ENCODE results near the gene PEX11B. TPM values are rescaled to one million over a fixed set of nuclear protein-coding genes. Genes with fewer than 3 reads are reported as not detected.

Gene PEX11B
- total RNA-seq, 2 experiments from 2014 or later: 25.8 to 26.3 TPM

GRCh38 chr1:145946477-145946986, 28.0 kb upstream of the PEX11B start:
- Mint-ChIP-seq H3K4me3 (no peak overlapping the region), H3K4me1 (ENCODE audit: low read depth) (peaks cover 27% of the 10 kb centered on the region), H3K36me3 (ENCODE audit: low read depth) (peaks cover 16% of the 10 kb centered on the region), H3K27ac (no peak overlapping the region), H3K27me3 (no peaks in the 10 kb centered on the region), H3K9me3 (no peaks in the 10 kb centered on the region)
- ATAC-seq: no peak
- CTCF ChIA-PET: interaction anchor here (0.8 kb wide), 1 partner anchor 30 kb away, joined by 3 read pairs; no protein-coding TSS in a partner anchor
- TF ChIP-seq, protein P1, sequence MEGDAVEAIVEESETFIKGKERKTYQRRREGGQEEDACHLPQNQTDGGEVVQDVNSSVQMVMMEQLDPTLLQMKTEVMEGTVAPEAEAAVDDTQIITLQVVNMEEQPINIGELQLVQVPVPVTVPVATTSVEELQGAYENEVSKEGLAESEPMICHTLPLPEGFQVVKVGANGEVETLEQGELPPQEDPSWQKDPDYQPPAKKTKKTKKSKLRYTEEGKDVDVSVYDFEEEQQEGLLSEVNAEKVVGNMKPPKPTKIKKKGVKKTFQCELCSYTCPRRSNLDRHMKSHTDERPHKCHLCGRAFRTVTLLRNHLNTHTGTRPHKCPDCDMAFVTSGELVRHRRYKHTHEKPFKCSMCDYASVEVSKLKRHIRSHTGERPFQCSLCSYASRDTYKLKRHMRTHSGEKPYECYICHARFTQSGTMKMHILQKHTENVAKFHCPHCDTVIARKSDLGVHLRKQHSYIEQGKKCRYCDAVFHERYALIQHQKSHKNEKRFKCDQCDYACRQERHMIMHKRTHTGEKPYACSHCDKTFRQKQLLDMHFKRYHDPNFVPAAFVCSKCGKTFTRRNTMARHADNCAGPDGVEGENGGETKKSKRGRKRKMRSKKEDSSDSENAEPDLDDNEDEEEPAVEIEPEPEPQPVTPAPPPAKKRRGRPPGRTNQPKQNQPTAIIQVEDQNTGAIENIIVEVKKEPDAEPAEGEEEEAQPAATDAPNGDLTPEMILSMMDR (IDR thresholded peaks at IDR 0.05): no peak
- intact Hi-C loops (cut with micrococcal nuclease): no loop called here
- POLR2A ChIA-PET: interaction anchor here (0.7 to 1.0 kb wide), 2 partner anchors 23 to 28 kb away, joined by 3 to 4 read pairs; partner anchors contain the start of gene PEX11B
- DNase-seq: no peak

- Mint-ChIP-seq H3K27ac (no peak overlapping the region), H3K36me3 (ENCODE audit: low read depth) (peaks cover 11% of the 10 kb centered on the region), H3K27me3 (no peaks in the 10 kb centered on the region), H3K4me3 (no peak overlapping the region), H3K9me3 (no peaks in the 10 kb centered on the region), H3K4me1 (ENCODE audit: low read depth) (peaks cover 11% of the 10 kb centered on the region)
- no peak for ATAC-seq
- no peak for DNase-seq
- intact Hi-C loops (cut with micrococcal nuclease): no loop called here
- ChIA-PET CTCF (interaction anchor here (1.4 to 1.6 kb wide), 2 partner anchors 12 to 32 kb away, joined by 4 to 7 read pairs; no protein-coding TSS in a partner anchor), POLR2A (interaction anchor here (1.1 to 3.9 kb wide), 3 partner anchors 13 to 17 kb away, joined by 4 to 11 read pairs (median 10); partner anchors contain the start of genes LIX1L and RBM8A)
- TF ChIP-seq, protein P1 (IDR thresholded peaks at IDR 0.05): no peak
These were observed 26.0 kb upstream of the PEX11B start for GRCh38 chr1:145944532-145944931.

- no peak for ATAC-seq
- Mint-ChIP-seq H3K27ac (no peak overlapping the region), H3K4me3 (no peak overlapping the region), H3K36me3 (ENCODE audit: low read depth) (peaks cover 12% of the 10 kb centered on the region), H3K4me1 (ENCODE audit: low read depth) (peaks cover 7% of the 10 kb centered on the region), H3K27me3 (no peaks in the 10 kb centered on the region), H3K9me3 (no peaks in the 10 kb centered on the region)
- TF ChIP-seq, protein P1 (IDR thresholded peaks at IDR 0.05): no peak
- intact Hi-C loops (cut with micrococcal nuclease): no loop called here
- no peak for DNase-seq
- ChIA-PET CTCF (interaction anchor here (1.8 to 2.9 kb wide), 3 partner anchors 9 to 90 kb away, joined by 4 to 13 read pairs (median 5); no protein-coding TSS in a partner anchor), POLR2A (interaction anchor here (1.9 to 3.9 kb wide), 2 partner anchors 15 kb away, joined by 8 to 11 read pairs; partner anchors contain the start of genes LIX1L and RBM8A)
These were observed 24.4 kb upstream of the PEX11B start for GRCh38 chr1:145942871-145943270.

DNA sequence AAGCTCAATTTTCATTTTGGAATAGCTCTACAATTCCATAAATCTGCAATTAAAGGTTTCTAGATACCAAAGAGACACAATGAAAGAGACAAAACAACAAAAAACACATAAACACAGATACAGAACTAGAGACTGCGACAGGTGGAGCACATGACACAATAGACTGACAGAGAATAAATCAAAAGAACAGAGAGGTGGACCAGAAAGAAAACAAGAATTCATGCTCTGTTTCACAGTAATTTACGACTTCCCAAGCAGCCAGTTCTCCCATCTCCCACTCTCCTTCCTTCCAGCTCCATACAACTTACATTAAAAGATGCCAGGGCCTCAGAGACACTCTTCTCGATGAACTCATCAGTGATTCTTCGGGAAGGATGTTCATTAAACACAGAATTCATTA, 23.9 kb upstream of the PEX11B start:
- peaks cover 12% of the 10 kb centered on the region for H3K36me3 Mint-ChIP-seq (ENCODE audit: low read depth)
- POLR2A ChIA-PET: interaction anchor here (1.2 to 3.9 kb wide), 3 partner anchors 15 to 21 kb away, joined by 4 to 11 read pairs (median 8); partner anchors contain the start of genes LIX1L and RBM8A
- ATAC-seq: no peak

More for the DNA sequence above, 23.9 kb upstream of the PEX11B start:
- no peak for DNase-seq
- H3K27ac Mint-ChIP-seq: no peak overlapping the region
- no peaks in the 10 kb centered on the region for H3K27me3 Mint-ChIP-seq
- intact Hi-C loops (cut with micrococcal nuclease): no loop called here
- peaks cover 7% of the 10 kb centered on the region for H3K4me1 Mint-ChIP-seq (ENCODE audit: low read depth)
- TF ChIP-seq, protein P1 (IDR thresholded peaks at IDR 0.05): no peak
- no peaks in the 10 kb centered on the region for H3K9me3 Mint-ChIP-seq
- CTCF ChIA-PET: interaction anchor here (1.8 to 2.9 kb wide), 3 partner anchors 9 to 91 kb away, joined by 4 to 13 read pairs (median 5); no protein-coding TSS in a partner anchor
- H3K4me3 Mint-ChIP-seq: no peak overlapping the region

All from activated CD8-positive, alpha-beta T cell treated with anti-CD3 and anti-CD28 coated beads for 36 hours (primary cell).